Endothelial cell of umbilical vein (primary cell): ENCODE measurements around the gene CDC42BPG. TPM values are rescaled to one million over a fixed set of nuclear protein-coding genes. Genes with fewer than 3 reads are reported as not detected.

ENCODE experiments used
- BruUV-seq: library from RNA; stranded (reverse); fragments of 400-500 nt; replicated peaks from 2 replicates; lab custom pipeline; 2021; lab: Mats Ljungman, UMichigan
- CTCF ChIA-PET: fragments of 300-600, 350-600 bp; sonication (Branson Sonifier 250); formaldehyde crosslinking; loops from one replicate; lab custom pipeline; 2021; ENCODE audit warnings: antibody characterized with exemption, inconsistent platforms; lab: Charles Lee
- POLR2A ChIA-PET: fragments of 300-600, 350-600 bp; sonication (Branson Sonifier 250); formaldehyde crosslinking; loops from one replicate; lab custom pipeline; 2021; ENCODE audit warnings: antibody characterized with exemption, inconsistent platforms; lab: Charles Lee
- DNase-seq: peaks from one replicate; pipeline ENCODE4 v3.0.0-alpha.2; 2011; ENCODE audit warnings: low read depth, low spot score
- FAIRE-seq: peaks from 2 replicates; lab custom pipeline; 2011; peaks lifted over from hg19 to GRCh38; lab: Jason Lieb, UNC
- H2AFZ ChIP-seq: 2 replicates; pipeline ENCODE4 v1.6.0; 2012; ENCODE audit warnings: low read depth, low read length, control low read depth, inconsistent platforms
- H3K27ac ChIP-seq: 2 replicates; pipeline ENCODE4 v1.5.1; 2011; ENCODE audit warnings: low read depth, mild to moderate bottlenecking, control low read depth, low read length, moderate library complexity; ENCODE audit not compliant: insufficient read depth
- H3K27me3 ChIP-seq, 2 experiments: 2 replicates each; pipeline versions ENCODE4 v1.6.0 to v1.6.1; 2011; ENCODE audit warnings: low read length in 2 of 2, mixed read lengths in 1 of 2; ENCODE audit not compliant: control insufficient read depth in 2 of 2, insufficient read depth in 2 of 2
- H3K36me3 ChIP-seq, 2 experiments: 2 replicates in 1 of 2; 3 replicates in 1 of 2; pipeline ENCODE4 v1.5.1; 2011; ENCODE audit warnings: low read length in 2 of 2, mild to moderate bottlenecking in 1 of 2, moderate library complexity in 1 of 2; ENCODE audit not compliant: control insufficient read depth in 2 of 2, insufficient read depth in 2 of 2; ENCODE audit errors: extremely low read depth in 1 of 2
- H3K4me1 ChIP-seq: 3 replicates; pipeline ENCODE4 v1.5.1; 2011; ENCODE audit warnings: mild to moderate bottlenecking, low read length; ENCODE audit not compliant: control insufficient read depth, insufficient read depth; ENCODE audit errors: extremely low read depth
- H3K4me2 ChIP-seq: 2 replicates; pipeline ENCODE4 v1.6.1; 2011; ENCODE audit warnings: low read length, control low read depth, mixed read lengths; ENCODE audit not compliant: insufficient read depth
- H3K4me3 ChIP-seq, 3 experiments: fragments of 200-600 bp in 1 of 3; sonication (generic), shearing (Covaris generic) in 1 of 3; replicated peaks in 1 of 3; 2 replicates each; pipeline ENCODE4 v1.5.1; 2011 to 2016; ENCODE audit warnings: control low read depth in 3 of 3, low read length in 3 of 3, mild to moderate bottlenecking in 2 of 3, inconsistent platforms in 1 of 3, low read depth in 1 of 3, moderate library complexity in 1 of 3; ENCODE audit not compliant: insufficient read depth in 1 of 3
- H3K79me2 ChIP-seq: 2 replicates; pipeline ENCODE4 v1.6.0; 2012; ENCODE audit warnings: low read length, inconsistent platforms; ENCODE audit not compliant: control insufficient read depth, insufficient read depth
- H3K9ac ChIP-seq: replicated peaks from 2 replicates; pipeline ENCODE3; 2011; ENCODE audit warnings: low read length, control low read depth; ENCODE audit not compliant: insufficient read depth; ENCODE audit errors: extremely low read depth
- H3K9me1 ChIP-seq: replicated peaks from 3 replicates; pipeline ENCODE4 v1.6.0; 2011; ENCODE audit warnings: mild to moderate bottlenecking, low read length; ENCODE audit not compliant: control insufficient read depth, insufficient read depth; ENCODE audit errors: extremely low read depth
- H3K9me3 ChIP-seq: replicated peaks from 2 replicates; pipeline ENCODE4 v1.5.1; 2012; ENCODE audit warnings: low read length, inconsistent platforms; ENCODE audit not compliant: control insufficient read depth, insufficient read depth
- H4K20me1 ChIP-seq: replicated peaks from 2 replicates; pipeline ENCODE3; 2011; ENCODE audit warnings: mild to moderate bottlenecking, low read length; ENCODE audit not compliant: control insufficient read depth, insufficient read depth; ENCODE audit errors: extremely low read depth
- CTCF ChIP-seq, 2 donors: IDR thresholded peaks; 1 replicate in 1 of 2; 2 replicates in 1 of 2; pipeline ENCODE4 v1.5.1; 2011; ENCODE audit warnings: low read length in 2 of 2, mild to moderate bottlenecking in 2 of 2, moderate library complexity in 2 of 2, control low read depth in 1 of 2, inconsistent platforms in 1 of 2, low read depth in 1 of 2; ENCODE audit not compliant: insufficient read depth in 1 of 2; ENCODE audit errors: extremely low read depth in 1 of 2
- EZH2 ChIP-seq: IDR thresholded peaks from 2 replicates; pipeline ENCODE4 v1.6.1; 2012; ENCODE audit warnings: borderline replicate concordance, low read depth, mild to moderate bottlenecking, moderate library complexity, low read length, inconsistent platforms; ENCODE audit not compliant: severe bottlenecking
- FOS ChIP-seq: IDR thresholded peaks from 2 replicates; pipeline ENCODE4 v1.6.1; 2011; ENCODE audit warnings: mild to moderate bottlenecking, low read length, moderate library complexity, borderline replicate concordance; ENCODE audit not compliant: insufficient read depth
- GATA2 ChIP-seq: IDR thresholded peaks from 2 replicates; pipeline ENCODE4 v1.7.0; 2011; ENCODE audit warnings: low read depth, mild to moderate bottlenecking, moderate library complexity, mixed read lengths, low read length; ENCODE audit not compliant: insufficient read length, insufficient read depth
- JUN ChIP-seq: IDR thresholded peaks from 2 replicates; pipeline ENCODE4 v1.6.1; 2011; ENCODE audit warnings: borderline replicate concordance, low read depth; ENCODE audit not compliant: insufficient read length, insufficient read depth
- MYC ChIP-seq: IDR thresholded peaks from one replicate; pipeline ENCODE4 v1.6.1; 2011; ENCODE audit warnings: mild to moderate bottlenecking, low read depth, low read length
- POLR2A ChIP-seq: IDR thresholded peaks from 2 replicates; pipeline ENCODE4 v1.6.1; 2012; ENCODE audit warnings: low read depth, mild to moderate bottlenecking, control low read depth, low read length
- POLR2AphosphoS5 ChIP-seq: IDR thresholded peaks from 2 replicates; pipeline ENCODE4 v1.6.1; 2012; ENCODE audit warnings: low read depth, mild to moderate bottlenecking, control low read depth, low read length, moderate library complexity; ENCODE audit not compliant: insufficient read depth
- dilution Hi-C: fragments of 300-500 bp; cut with MboI; formaldehyde crosslinking; loops from one replicate; pipeline ENCODE4 v1.15.0; 2019; ENCODE audit warnings: low sequenced_read_pairs; ENCODE audit not compliant: extremely low pct_ligation_motif_present
- intact Hi-C: fragments of 100-400 bp; cut with micrococcal nuclease; formaldehyde crosslinking; loops from one replicate; pipeline ENCODE4 v1.10.0; 2022
- polyA plus RNA-seq, 4 experiments: library from polyadenylated mRNA; depleted of rRNA in 3 of 4; stranded (reverse) in 3 of 4; unstranded in 1 of 4; fragments of >200 nt; gene quantifications; 2 replicates each; pipeline versions ENCODE4 v1.2.1 to v1.2.3, GENCODE V29; 2011 to 2012; ENCODE audit warnings: missing spikeins in 1 of 4
- total RNA-seq: library from RNA; stranded (reverse); gene quantifications from 2 replicates; pipeline ENCODE4 v1.2.3, GENCODE V29; 2021
- TF ChIP-seq, protein P1 (sequence below): IDR thresholded peaks from 2 replicates; pipeline ENCODE4 v1.6.1; 2011; ENCODE audit not compliant: insufficient read depth, insufficient read length

CDC42BPG gene
- total and polyA plus RNA-seq, 2 donors (not counting 3 experiments of a cell fraction or from before 2014, with no cell fraction given) = 0.19 to 0.42 TPM

GRCh38 chr11:64866173-64866491 lies 21.7 kb upstream of the CDC42BPG start:
- Histone ChIP-seq H3K9ac (no peak overlapping the region), H3K79me2 (peaks cover 81% of the 10 kb centered on the region), H4K20me1 (no peaks in the 10 kb centered on the region), H2AFZ (no peak overlapping the region), H3K9me1 (no peaks in the 10 kb centered on the region), H3K36me3 (no peaks in the 10 kb centered on the region), H3K27me3 (no peaks in the 10 kb centered on the region), H3K4me2 (no peak overlapping the region), H3K9me3 (no peaks in the 10 kb centered on the region), H3K4me1 (peaks cover 60% of the 10 kb centered on the region), H3K27ac (no peak overlapping the region), H3K4me3 (no peak overlapping the region)
- dilution Hi-C loops (no loop called here), intact Hi-C loops (no loop called here)
- no TSS peak for BruUV-seq
- TF ChIP-seq, protein P1, sequence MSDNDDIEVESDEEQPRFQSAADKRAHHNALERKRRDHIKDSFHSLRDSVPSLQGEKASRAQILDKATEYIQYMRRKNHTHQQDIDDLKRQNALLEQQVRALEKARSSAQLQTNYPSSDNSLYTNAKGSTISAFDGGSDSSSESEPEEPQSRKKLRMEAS = no peak
- no peak for TF ChIP-seq FOS
- TF ChIP-seq GATA2 = no peak
- TF ChIP-seq CTCF (IDR thresholded peaks at IDR 0.05; ENCODE audit: extremely low read depth in 1 of 2, insufficient read depth in 1 of 2, low read depth in 1 of 2, low read length in 2 of 2) = no peak
- TF ChIP-seq EZH2 = no peak
- no peak for TF ChIP-seq POLR2AphosphoS5
- no peak for TF ChIP-seq POLR2A
- no peak for TF ChIP-seq MYC
- TF ChIP-seq JUN = no peak
- CTCF ChIA-PET = interaction anchor here (1.6 to 2.0 kb wide), 3 partner anchors 9 to 22 kb away, joined by 4 to 8 read pairs (median 4); no protein-coding TSS in a partner anchor
- POLR2A ChIA-PET = no interaction called here
- DNase-seq (no peak), FAIRE-seq (no peak)
